RWPE2 (cell line): Measurements from ENCODE around the gene OPN1LW.

ENCODE experiments used
- ATAC-seq: fragments of 200-7000 bp; cut with Tn5 transposase; 3 replicates; pipeline ENCODE4 v1.9.1; 2021; ENCODE audit warnings: low read depth
- DNase-seq: peaks from one replicate; pipeline ENCODE4 v3.0.0-alpha.2; 2020; ENCODE audit warnings: low spot score
- H3K27ac ChIP-seq: fragments of 450-650 bp; 2 replicates; pipeline ENCODE4 v1.5.1; 2017; ENCODE audit warnings: mild to moderate bottlenecking; ENCODE audit not compliant: poor library complexity, severe bottlenecking
- H3K27me3 ChIP-seq: fragments of 250-450 bp; sonication (Bioruptor Pico); 2 replicates; pipeline ENCODE4 v1.5.1; 2021; ENCODE audit warnings: mild to moderate bottlenecking, moderate library complexity; ENCODE audit not compliant: insufficient read depth, poor library complexity, severe bottlenecking
- H3K36me3 ChIP-seq: fragments of 250-450 bp; sonication (Bioruptor Pico); 2 replicates; pipeline ENCODE4 v1.5.1; 2020; ENCODE audit warnings: low read depth, mild to moderate bottlenecking, moderate library complexity
- H3K4me1 ChIP-seq: fragments of 250-450 bp; sonication (Bioruptor Pico); 2 replicates; pipeline ENCODE4 v1.5.1; 2021; ENCODE audit warnings: mild to moderate bottlenecking, moderate library complexity; ENCODE audit not compliant: insufficient read depth, poor library complexity, severe bottlenecking
- H3K4me3 ChIP-seq: fragments of 250-450 bp; sonication (Bioruptor Pico); 2 replicates; pipeline ENCODE4 v1.5.1; 2021; ENCODE audit warnings: mild to moderate bottlenecking, moderate library complexity; ENCODE audit not compliant: severe bottlenecking
- H3K9me3 ChIP-seq: fragments of 250-450 bp; sonication (Bioruptor Pico); 2 replicates; pipeline ENCODE4 v1.5.1; 2021; ENCODE audit warnings: mild to moderate bottlenecking, moderate library complexity; ENCODE audit not compliant: severe bottlenecking
- CTCF ChIP-seq: fragments of 450-650 bp; IDR thresholded peaks from one replicate; pipeline ENCODE4 v1.5.1; 2017; ENCODE audit warnings: mild to moderate bottlenecking, moderate library complexity; ENCODE audit not compliant: poor library complexity, severe bottlenecking

Gene OPN1LW

GRCh38 chrX:154098551-154098950 is 45.5 kb upstream of the OPN1LW start:
- H3K27me3 ChIP-seq: no peaks in the 10 kb centered on the region
- H3K36me3 ChIP-seq: no peaks in the 10 kb centered on the region
- no peak for ATAC-seq
- DNase-seq: no peak
- peaks cover 3% of the 10 kb centered on the region for H3K4me1 ChIP-seq
- no peaks in the 10 kb centered on the region for H3K9me3 ChIP-seq
- no peak for TF ChIP-seq CTCF
- no peak overlapping the region for H3K4me3 ChIP-seq
- no peak overlapping the region for H3K27ac ChIP-seq

DNA sequence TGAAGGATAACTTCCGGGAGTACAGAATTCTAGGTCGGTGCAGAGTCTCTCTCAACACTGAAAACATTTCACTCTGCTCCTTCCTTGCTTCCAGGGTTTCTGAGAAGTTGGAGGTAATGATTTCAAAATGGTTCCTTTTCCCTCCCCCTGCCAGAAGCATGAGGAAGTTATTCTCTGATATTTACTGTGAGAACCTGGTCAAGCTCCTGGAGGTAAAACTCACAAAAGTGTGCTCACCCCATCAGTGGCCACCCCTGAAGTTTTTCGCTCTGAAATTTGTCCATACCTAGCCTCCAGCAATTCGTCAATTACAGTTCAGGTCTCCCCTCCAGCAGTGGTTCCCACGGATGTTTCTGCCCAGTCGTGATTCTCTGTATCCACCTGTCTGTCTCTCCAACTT is 30.3 kb upstream of the OPN1LW start:
- no peak for DNase-seq
- H3K36me3 ChIP-seq: no peaks in the 10 kb centered on the region
- no peak overlapping the region for H3K4me3 ChIP-seq
- no peaks in the 10 kb centered on the region for H3K4me1 ChIP-seq
- H3K27me3 ChIP-seq: no peaks in the 10 kb centered on the region
- no peaks in the 10 kb centered on the region for H3K9me3 ChIP-seq
- ATAC-seq: no peak
- no peak overlapping the region for H3K27ac ChIP-seq
- TF ChIP-seq CTCF: no peak

DNA sequence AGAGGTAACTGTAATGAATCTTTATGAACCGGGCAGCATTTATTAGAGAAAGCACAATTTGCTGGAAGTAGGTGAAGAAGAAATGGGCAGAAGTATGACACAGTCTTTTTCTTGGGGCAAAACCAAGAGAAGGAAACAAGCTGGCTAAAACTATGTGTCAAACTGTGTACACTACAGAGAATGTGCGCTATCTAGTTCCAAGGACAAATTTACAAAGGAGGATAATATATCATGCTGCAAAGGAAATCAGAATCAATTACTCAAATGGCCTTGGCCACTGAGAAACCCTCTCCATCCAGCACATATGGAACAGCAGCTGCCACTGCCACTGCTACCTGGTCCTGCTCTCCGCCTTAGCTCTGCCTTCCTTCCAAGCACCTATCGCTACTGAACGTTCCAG is 29.4 kb upstream of the OPN1LW start:
- ATAC-seq: no peak
- H3K27me3 ChIP-seq: no peaks in the 10 kb centered on the region

DNA sequence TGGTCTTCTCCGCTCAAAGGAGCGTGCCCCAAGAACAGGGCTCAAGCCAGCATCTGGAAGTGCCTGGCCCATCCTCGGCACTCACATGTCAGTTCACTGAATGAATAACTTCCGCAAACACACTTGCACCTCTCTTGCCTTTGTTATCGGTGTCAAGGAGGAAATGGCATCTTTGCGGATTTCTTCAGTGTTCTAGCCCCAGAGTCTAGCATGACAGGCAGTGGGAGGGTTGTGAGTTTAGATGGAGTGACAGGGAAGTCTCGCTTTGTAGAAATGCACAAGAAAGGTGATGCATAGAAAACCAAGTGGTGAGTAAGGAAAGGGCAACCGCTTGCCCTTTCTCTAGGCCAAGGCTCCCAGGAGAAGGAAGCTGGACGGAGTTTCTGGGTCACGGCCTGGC is 29.0 kb upstream of the OPN1LW start:
- Histone ChIP-seq H3K27me3 (no peaks in the 10 kb centered on the region), H3K9me3 (no peaks in the 10 kb centered on the region), H3K4me3 (no peak overlapping the region), H3K27ac (no peak overlapping the region), H3K4me1 (no peaks in the 10 kb centered on the region), H3K36me3 (no peaks in the 10 kb centered on the region)
- ATAC-seq: no peak
- TF ChIP-seq CTCF: no peak
- DNase-seq: no peak

More for the DNA sequence above, 29.4 kb upstream of the OPN1LW start:
- Histone ChIP-seq H3K4me1 (no peaks in the 10 kb centered on the region), H3K36me3 (no peaks in the 10 kb centered on the region), H3K9me3 (no peaks in the 10 kb centered on the region), H3K4me3 (no peak overlapping the region), H3K27ac (no peak overlapping the region)
- DNase-seq: no peak
- TF ChIP-seq CTCF: no peak

GRCh38 chrX:154115750-154116149 is 28.3 kb upstream of the OPN1LW start:
- no peaks in the 10 kb centered on the region for H3K4me1 ChIP-seq
- H3K27me3 ChIP-seq: no peaks in the 10 kb centered on the region
- DNase-seq: no peak
- H3K27ac ChIP-seq: no peak overlapping the region
- ATAC-seq: no peak
- TF ChIP-seq CTCF: no peak
- no peaks in the 10 kb centered on the region for H3K36me3 ChIP-seq
- no peak overlapping the region for H3K4me3 ChIP-seq
- H3K9me3 ChIP-seq: no peaks in the 10 kb centered on the region
